ENCODE results near the gene LIPG.

The LIPG gene

GRCh38 chr18:49626842-49627467, 65.1 kb downstream of the LIPG start:
- TF ChIP-seq, protein P1, sequence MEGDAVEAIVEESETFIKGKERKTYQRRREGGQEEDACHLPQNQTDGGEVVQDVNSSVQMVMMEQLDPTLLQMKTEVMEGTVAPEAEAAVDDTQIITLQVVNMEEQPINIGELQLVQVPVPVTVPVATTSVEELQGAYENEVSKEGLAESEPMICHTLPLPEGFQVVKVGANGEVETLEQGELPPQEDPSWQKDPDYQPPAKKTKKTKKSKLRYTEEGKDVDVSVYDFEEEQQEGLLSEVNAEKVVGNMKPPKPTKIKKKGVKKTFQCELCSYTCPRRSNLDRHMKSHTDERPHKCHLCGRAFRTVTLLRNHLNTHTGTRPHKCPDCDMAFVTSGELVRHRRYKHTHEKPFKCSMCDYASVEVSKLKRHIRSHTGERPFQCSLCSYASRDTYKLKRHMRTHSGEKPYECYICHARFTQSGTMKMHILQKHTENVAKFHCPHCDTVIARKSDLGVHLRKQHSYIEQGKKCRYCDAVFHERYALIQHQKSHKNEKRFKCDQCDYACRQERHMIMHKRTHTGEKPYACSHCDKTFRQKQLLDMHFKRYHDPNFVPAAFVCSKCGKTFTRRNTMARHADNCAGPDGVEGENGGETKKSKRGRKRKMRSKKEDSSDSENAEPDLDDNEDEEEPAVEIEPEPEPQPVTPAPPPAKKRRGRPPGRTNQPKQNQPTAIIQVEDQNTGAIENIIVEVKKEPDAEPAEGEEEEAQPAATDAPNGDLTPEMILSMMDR (conservative IDR thresholded peaks at IDR 0.05; ENCODE audit: low read depth, low read length): no peak

DNA sequence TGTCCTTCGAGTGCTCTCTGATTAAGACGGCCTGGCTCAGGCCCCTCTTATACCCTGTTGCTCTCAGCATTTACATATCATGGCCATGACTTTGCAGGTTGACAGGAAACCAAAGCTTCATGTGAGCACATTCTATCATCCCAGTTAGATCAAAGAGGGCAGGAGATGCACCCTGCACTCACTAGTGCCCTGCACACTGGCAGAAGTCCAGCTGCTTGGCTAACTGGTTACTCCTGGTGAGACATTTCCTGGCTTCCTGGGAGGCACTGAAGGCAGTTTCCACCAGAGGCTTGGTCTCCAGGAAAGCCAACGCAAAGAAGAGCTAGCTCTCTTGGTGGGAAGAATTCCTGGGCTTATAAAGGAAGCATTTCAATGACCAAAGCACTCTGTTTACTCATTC, 66.3 kb downstream of the LIPG start:
- no peak overlapping the region for H3K4me3 ChIP-seq (ENCODE audit: low read depth, low read length)
- TF ChIP-seq, protein P1 (conservative IDR thresholded peaks at IDR 0.05; ENCODE audit: low read depth, low read length): no peak
- peak; percentile 21 for DNase-seq (ENCODE audit: low read depth)

More at GRCh38 chr18:49626842-49627467, 65.1 kb downstream of the LIPG start:
- no peak overlapping the region for H3K4me3 ChIP-seq (ENCODE audit: low read depth, low read length)
- DNase-seq (ENCODE audit: low read depth): no peak

DNA sequence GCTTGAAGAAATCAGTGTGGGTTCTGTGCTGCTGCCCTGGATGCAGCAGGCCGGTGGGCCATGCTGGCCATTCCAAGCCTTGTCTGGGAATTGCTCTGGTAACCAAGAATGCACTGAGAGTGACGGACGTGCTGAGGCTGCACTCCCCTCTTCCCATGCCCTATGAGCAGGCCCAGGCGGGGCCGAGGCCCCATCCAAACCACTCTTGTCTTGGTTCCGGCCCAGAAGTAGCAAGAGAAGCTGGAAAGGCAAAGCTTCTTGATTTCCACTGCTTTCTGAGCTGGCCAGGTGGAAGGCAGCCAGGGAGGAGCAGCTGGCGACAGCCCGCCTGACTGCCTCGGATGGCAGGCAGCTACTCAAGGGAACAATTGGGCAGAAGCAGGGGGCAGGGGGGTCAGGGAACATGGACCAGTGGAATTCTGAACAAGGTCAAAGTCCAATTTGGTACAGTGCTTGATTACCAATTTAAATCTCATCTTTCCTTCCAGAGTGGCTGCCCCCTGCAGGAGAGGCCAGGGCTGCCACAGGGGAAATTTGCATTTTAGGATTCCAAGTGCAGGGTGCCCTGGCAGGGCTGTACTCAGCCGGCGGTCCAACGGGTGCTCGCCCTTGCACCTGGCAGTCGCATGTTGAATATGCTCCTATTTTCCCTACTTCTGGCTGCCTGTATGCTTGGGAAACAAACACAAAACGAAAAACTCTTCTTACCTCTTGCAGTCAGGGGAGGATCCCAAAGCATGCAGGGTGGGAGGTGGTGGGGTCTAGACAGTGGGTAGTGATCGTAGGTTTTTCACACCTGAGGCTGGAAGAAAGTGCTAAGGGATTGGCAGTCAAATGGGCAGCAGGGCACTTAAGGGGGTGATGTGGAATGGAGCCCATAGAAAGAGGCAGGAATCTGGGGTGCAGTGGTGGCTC, 67.3 kb downstream of the LIPG start:
- TF ChIP-seq, protein P1 (conservative IDR thresholded peaks at IDR 0.05; ENCODE audit: low read depth, low read length): peak; percentile 48
- no peak overlapping the region for H3K4me3 ChIP-seq (ENCODE audit: low read depth, low read length)
- no peak for DNase-seq (ENCODE audit: low read depth)

DNA sequence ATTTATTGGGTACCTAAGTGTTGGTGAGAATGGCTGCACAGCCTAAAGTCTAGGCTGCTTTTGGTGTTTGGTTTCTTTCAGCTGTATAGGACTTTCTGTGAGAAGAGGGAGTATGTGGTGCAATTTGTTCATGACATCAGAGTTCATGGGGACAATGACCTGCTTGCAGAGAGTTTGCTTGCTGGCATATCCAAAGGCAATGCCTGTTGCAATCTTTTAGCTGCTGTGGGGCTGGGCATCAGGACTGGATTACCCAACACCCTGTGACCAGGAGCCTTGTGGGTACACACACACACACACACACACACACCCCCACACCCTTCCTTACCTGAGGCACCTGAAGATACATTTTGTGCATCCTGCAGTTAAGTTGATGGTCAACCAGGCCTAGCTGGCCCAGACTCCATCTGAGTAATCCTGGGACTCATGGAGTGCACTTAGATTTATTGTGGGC, 68.4 kb downstream of the LIPG start:
- TF ChIP-seq, protein P1 (conservative IDR thresholded peaks at IDR 0.05; ENCODE audit: low read depth, low read length): no peak
- H3K4me3 ChIP-seq (ENCODE audit: low read depth, low read length): no peak overlapping the region
- no peak for DNase-seq (ENCODE audit: low read depth)

- TF ChIP-seq, protein P1 (conservative IDR thresholded peaks at IDR 0.05; ENCODE audit: low read depth, low read length): no peak
- DNase-seq (ENCODE audit: low read depth): no peak
- no peak overlapping the region for H3K4me3 ChIP-seq (ENCODE audit: low read depth, low read length)
Observed at GRCh38 chr18:49631146-49631866, 69.4 kb downstream of the LIPG start.

- no peak for DNase-seq (ENCODE audit: low read depth)
- TF ChIP-seq, protein P1 (conservative IDR thresholded peaks at IDR 0.05; ENCODE audit: low read depth, low read length): no peak
Observed at GRCh38 chr18:49632588-49632987, 70.7 kb downstream of the LIPG start.

More at GRCh38 chr18:49632588-49632987, 70.7 kb downstream of the LIPG start:
- H3K4me3 ChIP-seq (ENCODE audit: low read depth, low read length): no peak overlapping the region
